Small intestine (tissue), 7 donors: ENCODE measurements around the gene KCNK7. TPM values are rescaled to one million over a fixed set of nuclear protein-coding genes. Genes with fewer than 3 reads are reported as not detected.

Source experiments
- DNase-seq, 2 donors: peaks; one replicate each; pipeline versions ENCODE4 v3.0.0 to v3.0.0-alpha.2; 2013
- FAIRE-seq: peaks from 2 replicates; lab custom pipeline; 2012; peaks lifted over from hg19 to GRCh38; lab: Jason Lieb, UNC
- H3K27ac ChIP-seq, 3 donors: one replicate each; pipeline ENCODE4 v1.5.1; 2013; ENCODE audit warnings: low read length in 2 of 3, mild to moderate bottlenecking in 2 of 3, control low read depth in 1 of 3, inconsistent platforms in 1 of 3, low read depth in 1 of 3, moderate library complexity in 1 of 3
- H3K27me3 ChIP-seq, 3 donors: one replicate each; pipeline ENCODE4 v1.6.1; 2013; ENCODE audit warnings: low read length in 3 of 3, inconsistent platforms in 1 of 3; ENCODE audit not compliant: control insufficient read depth in 3 of 3, insufficient read depth in 3 of 3
- H3K36me3 ChIP-seq, 3 donors: one replicate each; pipeline ENCODE4 v1.6.1; 2013; ENCODE audit warnings: low read length in 3 of 3, inconsistent platforms in 1 of 3, low read depth in 1 of 3, mild to moderate bottlenecking in 1 of 3, moderate library complexity in 1 of 3; ENCODE audit not compliant: control insufficient read depth in 3 of 3, insufficient read depth in 2 of 3
- H3K4me1 ChIP-seq, 3 donors: one replicate each; pipeline ENCODE4 v1.6.1; 2013; ENCODE audit warnings: low read length in 2 of 3, inconsistent platforms in 1 of 3, low read depth in 1 of 3, mild to moderate bottlenecking in 1 of 3, moderate library complexity in 1 of 3; ENCODE audit not compliant: control insufficient read depth in 3 of 3, insufficient read depth in 2 of 3
- H3K4me3 ChIP-seq, 3 donors: one replicate each; pipeline ENCODE4 v1.5.1; 2013; ENCODE audit warnings: low read length in 3 of 3, control low read depth in 1 of 3, inconsistent platforms in 1 of 3, low read depth in 1 of 3, mild to moderate bottlenecking in 1 of 3, moderate library complexity in 1 of 3
- H3K9me3 ChIP-seq, 2 donors: one replicate each; pipeline ENCODE4 v1.6.1; 2013; ENCODE audit warnings: low read depth in 1 of 2, low read length in 1 of 2; ENCODE audit not compliant: control insufficient read depth in 2 of 2, insufficient read depth in 1 of 2
- WGBS, 3 donors: extraction: QIAGEN DNeasy Blood & Tissue Kit; methylation state at CpG; one replicate each; pipeline ENCODE4 v1.1.7; 2013; 5-methylcytosine and 5-hydroxymethylcytosine counted together
- polyA plus RNA-seq, 4 donors: library from polyadenylated mRNA; stranded (reverse) in 3 of 4; unstranded in 1 of 4; fragments of 200-250 nt in 3 of 4; fragments of 120-200 nt in 1 of 4; gene quantifications; one replicate each; pipeline versions ENCODE4 v1.2.1 to v1.2.3, GENCODE V29; 2013
- donor health status: healthy with polysubstance abuse.
- donor health status: control.
- donor health status: control.
- donor health status: Bipolar disorder and iron deficiency.
- donor health status: healthy.

Gene KCNK7
- polyA plus RNA-seq, 4 donors: 0.84 to 31.1 (median 0.89) TPM; not detected in 1

DNA sequence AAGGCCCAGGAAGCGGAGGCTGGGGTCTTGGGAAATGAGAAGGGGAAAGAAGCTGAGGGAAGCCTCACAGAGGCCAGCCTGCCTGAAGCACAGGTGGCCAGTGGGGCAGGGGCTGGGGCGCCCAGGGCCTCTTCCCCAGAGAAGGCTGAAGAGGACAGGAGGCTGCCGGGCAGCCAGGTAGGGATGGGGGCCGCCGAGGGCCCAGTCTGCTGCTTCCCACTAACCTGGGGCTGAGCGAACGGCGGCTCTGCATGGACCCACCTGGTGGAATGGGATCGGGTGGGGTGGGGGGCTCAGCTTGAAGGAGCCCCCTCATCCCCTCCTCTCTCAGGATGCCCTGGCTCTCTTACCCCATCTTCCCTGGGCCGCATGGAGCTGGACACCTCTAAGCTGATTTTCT lies 12.0 kb downstream of the KCNK7 start:
- Histone ChIP-seq H3K27me3 (peaks cover 0 to 23% (median 0%) of the 10 kb centered on the region in 3 donors), H3K4me3 (no peak overlapping the region), H3K9me3 (no peaks in the 10 kb centered on the region), H3K4me1 (peaks cover 0 to 37% (median 5%) of the 10 kb centered on the region in 3 donors), H3K27ac (no peak overlapping the region), H3K36me3 (peaks cover 4 to 92% (median 9%) of the 10 kb centered on the region in 3 donors)
- no peak for FAIRE-seq
- WGBS, 3 donors: 88 to 99% (median 88%) methylated on average over 10 of the region's 10 CpGs
- no peak for DNase-seq

DNA sequence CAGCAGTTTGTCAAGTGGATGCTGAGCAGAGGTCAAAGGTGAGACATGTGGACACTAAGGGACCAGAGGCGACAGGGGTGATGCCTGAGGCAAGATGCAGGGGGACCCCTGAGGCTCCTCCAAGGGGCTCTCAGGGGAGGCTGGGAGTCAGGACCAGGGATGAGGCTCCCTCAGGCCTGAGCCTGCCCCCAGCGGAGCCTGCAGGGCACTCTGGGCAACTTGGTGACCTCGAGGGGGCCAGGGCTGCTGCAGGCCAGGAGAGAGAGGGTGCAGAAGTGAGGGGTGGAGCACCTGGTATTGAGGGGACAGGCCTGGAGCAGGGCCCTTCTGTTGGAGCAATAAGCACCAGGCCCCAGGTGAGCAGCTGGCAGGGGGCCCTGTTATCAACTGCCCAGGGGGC lies 13.7 kb downstream of the KCNK7 start:
- 90 to 97% (median 92%) methylated on average over 3 of the region's 3 CpGs for WGBS, 3 donors
- H3K27me3 ChIP-seq: peaks cover 0 to 23% (median 0%) of the 10 kb centered on the region in 3 donors
- no peak for FAIRE-seq
- no peaks in the 10 kb centered on the region for H3K9me3 ChIP-seq
- H3K27ac ChIP-seq: no peak overlapping the region
- no peak overlapping the region for H3K4me3 ChIP-seq
- no peak for DNase-seq
- peaks cover 4 to 85% (median 9%) of the 10 kb centered on the region in 3 donors for H3K36me3 ChIP-seq
- H3K4me1 ChIP-seq: peaks cover 4 to 42% (median 13%) of the 10 kb centered on the region in 3 donors

DNA sequence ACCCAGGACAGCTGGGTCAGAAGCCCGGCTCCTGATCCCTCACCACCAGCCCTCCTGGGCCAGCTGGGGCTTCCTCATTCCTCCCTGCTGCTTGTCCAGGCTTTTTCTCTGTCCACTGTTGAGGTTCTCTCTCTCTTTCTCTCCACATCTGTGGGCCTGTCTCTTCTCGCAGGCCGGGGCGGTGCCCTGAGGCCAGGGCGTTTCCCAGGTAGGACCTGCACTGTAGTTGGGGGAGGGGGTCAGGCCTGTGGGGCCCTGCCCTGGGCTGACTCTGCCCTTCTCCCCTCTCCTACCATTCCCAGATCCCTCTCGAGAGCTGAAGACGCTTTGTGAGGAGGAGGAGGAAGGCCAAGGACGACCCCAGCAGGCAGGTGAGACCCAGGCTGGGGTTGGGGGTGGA lies 14.8 kb downstream of the KCNK7 start:
- Histone ChIP-seq H3K36me3 (peaks cover 4 to 74% (median 9%) of the 10 kb centered on the region in 3 donors), H3K27me3 (peaks cover 0 to 22% (median 0%) of the 10 kb centered on the region in 3 donors), H3K27ac (peak overlapping the region in 1 of 3 donors; percentile 9), H3K4me3 (no peak overlapping the region), H3K4me1 (peaks cover 4 to 50% (median 15%) of the 10 kb centered on the region in 3 donors), H3K9me3 (no peaks in the 10 kb centered on the region)
- FAIRE-seq: no peak
- DNase-seq: no peak
- 91 to 97% (median 97%) methylated on average over 8 of the region's 8 CpGs for WGBS, 3 donors

DNA sequence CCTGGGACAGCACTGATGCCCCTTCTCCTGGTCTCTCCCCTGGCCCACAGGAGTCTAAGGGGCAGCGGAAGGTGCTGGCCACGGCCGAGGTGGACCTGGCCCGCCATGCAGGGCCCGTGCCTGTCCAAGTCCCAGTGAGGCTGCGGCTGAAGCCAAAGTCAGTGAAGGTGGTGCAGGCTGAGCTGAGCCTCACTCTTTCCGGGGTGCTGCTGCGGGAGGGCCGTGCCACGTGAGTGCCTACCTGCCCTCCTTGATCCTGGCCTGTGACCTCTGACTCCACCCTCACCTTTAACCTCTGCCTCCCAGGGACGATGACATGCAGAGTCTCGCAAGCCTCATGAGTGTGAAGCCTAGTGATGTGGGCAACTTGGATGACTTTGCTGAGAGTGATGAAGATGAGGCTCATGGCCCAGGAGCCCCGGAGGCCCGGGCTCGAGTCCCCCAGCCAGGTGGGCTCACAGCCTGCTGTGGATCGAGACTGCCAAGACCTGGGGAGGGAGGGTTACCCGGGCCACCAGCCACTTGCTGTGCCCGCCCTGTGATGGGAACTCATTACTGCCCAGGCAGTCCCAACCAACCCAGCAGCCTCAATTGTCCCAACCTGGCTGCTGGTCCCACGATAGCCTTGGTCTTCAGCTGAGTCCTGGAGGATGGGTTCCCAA lies 15.4 kb downstream of the KCNK7 start:
- DNase-seq (no peak), FAIRE-seq (no peak)
- H3K9me3 ChIP-seq: no peaks in the 10 kb centered on the region
- H3K27ac ChIP-seq: no peak overlapping the region
- H3K4me1 ChIP-seq: peaks cover 4 to 52% (median 15%) of the 10 kb centered on the region in 3 donors
- peaks cover 4 to 70% (median 9%) of the 10 kb centered on the region in 3 donors for H3K36me3 ChIP-seq
- H3K27me3 ChIP-seq: peaks cover 0 to 17% (median 0%) of the 10 kb centered on the region in 3 donors
- no peak overlapping the region for H3K4me3 ChIP-seq
- 92 to 95% (median 94%) methylated on average over 18 to 19 of the region's 19 CpGs for WGBS, 3 donors

DNA sequence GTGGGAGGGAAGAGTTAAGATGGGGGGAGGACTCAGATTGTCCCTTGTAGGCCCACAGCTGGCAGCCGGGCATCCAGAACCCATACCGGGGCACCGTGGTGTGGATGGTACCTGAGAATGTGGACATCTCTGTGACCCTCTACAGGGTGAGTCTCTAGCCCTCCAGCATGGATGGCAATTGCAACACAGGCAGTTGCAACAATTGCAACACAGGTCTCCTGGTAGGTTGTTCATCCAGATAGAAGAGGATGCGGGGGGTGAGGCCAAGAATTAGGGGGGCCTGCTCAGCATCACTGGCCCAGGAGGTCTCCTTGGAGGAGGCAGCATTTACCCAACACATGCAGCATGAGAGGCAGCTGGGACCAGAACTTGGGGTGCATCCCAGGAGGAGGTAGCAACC lies 16.3 kb downstream of the KCNK7 start:
- Histone ChIP-seq H3K27ac (no peak overlapping the region), H3K36me3 (peaks cover 4 to 66% (median 9%) of the 10 kb centered on the region in 3 donors), H3K27me3 (peaks cover 0 to 10% (median 0%) of the 10 kb centered on the region in 3 donors), H3K4me3 (no peak overlapping the region), H3K4me1 (peaks cover 4 to 54% (median 15%) of the 10 kb centered on the region in 3 donors), H3K9me3 (no peaks in the 10 kb centered on the region)
- FAIRE-seq: no peak
- 84 to 95% (median 89%) methylated on average over 4 of the region's 4 CpGs for WGBS, 3 donors
- DNase-seq: no peak

DNA sequence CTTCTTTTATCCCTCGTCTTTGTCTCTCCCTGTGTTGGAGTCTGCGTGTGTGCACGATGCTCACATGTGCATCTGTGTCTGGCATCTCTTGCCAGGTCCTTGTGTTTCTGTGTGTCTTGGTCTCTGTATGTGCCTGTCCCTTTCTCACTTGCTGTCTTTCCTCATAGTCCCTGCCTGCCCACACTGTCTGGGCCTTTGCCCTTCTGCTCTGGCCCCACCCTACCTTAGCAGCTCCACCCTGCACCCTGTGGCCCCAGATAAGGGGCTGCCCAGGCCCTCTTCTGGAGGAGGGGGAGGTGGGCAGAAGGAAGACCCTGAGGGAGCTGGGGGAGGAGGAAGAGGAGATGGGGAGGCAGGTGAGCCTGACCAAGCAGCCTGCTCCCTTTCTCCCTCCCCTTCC lies 16.9 kb downstream of the KCNK7 start:
- H3K27me3 ChIP-seq: peaks cover 0 to 4% (median 0%) of the 10 kb centered on the region in 3 donors
- H3K9me3 ChIP-seq: no peaks in the 10 kb centered on the region
- peaks cover 4 to 54% (median 15%) of the 10 kb centered on the region in 3 donors for H3K4me1 ChIP-seq
- peak; percentile 56 to 70 for DNase-seq
- FAIRE-seq: no peak
- H3K27ac ChIP-seq: peak overlapping the region; percentile 35 to 81 (median 68)
- H3K36me3 ChIP-seq: peaks cover 4 to 62% (median 9%) of the 10 kb centered on the region in 3 donors
- WGBS, 3 donors: 42 to 65% (median 46%) methylated on average over 3 of the region's 3 CpGs
- H3K4me3 ChIP-seq: peak overlapping the region in 1 of 3 donors; percentile 2

DNA sequence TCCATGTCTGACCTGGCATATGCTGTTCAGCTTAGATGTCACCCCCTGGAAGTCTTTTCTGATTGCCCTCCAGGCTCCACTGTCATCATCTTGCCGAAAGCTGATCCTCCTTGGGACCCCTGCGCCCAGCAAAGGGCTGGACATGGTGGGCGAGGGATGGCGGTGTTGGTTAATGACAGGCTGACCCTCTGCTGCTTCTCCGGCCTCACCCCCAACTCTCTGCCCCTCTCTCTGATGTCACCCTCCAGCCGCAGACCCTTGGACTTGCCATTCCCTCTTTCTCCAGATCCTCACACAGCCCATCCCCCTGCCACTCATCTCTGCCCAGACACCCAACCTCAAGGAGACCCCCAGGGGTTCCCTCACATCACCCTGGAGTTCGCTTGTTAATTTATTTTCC lies 17.5 kb downstream of the KCNK7 start:
- no peak for DNase-seq
- peak overlapping the region; percentile 68 to 87 (median 81) for H3K27ac ChIP-seq
- H3K9me3 ChIP-seq: no peaks in the 10 kb centered on the region
- H3K4me1 ChIP-seq: peaks cover 4 to 58% (median 15%) of the 10 kb centered on the region in 3 donors
- peaks cover 4 to 62% (median 9%) of the 10 kb centered on the region in 3 donors for H3K36me3 ChIP-seq
- no peak for FAIRE-seq
- H3K27me3 ChIP-seq: peaks cover 0 to 2% (median 0%) of the 10 kb centered on the region in 3 donors
- peak overlapping the region in 2 of 3 donors; percentile 2 to 27 for H3K4me3 ChIP-seq
- WGBS, 3 donors: 88 to 95% (median 92%) methylated on average over 7 of the region's 7 CpGs

DNA sequence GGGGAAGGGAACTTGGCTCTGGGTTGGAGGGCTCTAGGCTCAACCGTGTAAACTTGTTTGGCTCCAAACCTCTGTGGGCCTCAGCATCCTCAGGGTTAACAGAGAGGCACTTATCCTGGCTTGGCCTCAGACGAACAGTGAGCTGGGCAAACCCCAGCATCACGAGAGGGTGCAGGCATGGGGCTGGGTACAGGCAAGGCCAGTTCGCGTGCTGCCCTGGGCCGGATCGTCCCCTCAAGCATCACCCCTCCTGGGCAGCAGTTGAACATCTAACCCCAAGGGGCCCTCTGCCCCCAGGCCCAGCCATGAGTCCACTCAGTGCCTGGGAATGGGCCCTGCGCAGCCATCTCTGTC lies 17.9 kb downstream of the KCNK7 start:
- Histone ChIP-seq H3K36me3 (peaks cover 4 to 58% (median 9%) of the 10 kb centered on the region in 3 donors), H3K4me1 (peaks cover 4 to 59% (median 15%) of the 10 kb centered on the region in 3 donors), H3K9me3 (no peaks in the 10 kb centered on the region), H3K27ac (peak overlapping the region; percentile 68 to 87 (median 81)), H3K27me3 (no peaks in the 10 kb centered on the region), H3K4me3 (peak overlapping the region in 2 of 3 donors; percentile 27 to 63)
- DNase-seq (no peak), FAIRE-seq (no peak)
- WGBS, 3 donors: 45 to 60% (median 52%) methylated on average over 8 of the region's 8 CpGs
